AG10803 (cell line): ENCODE data around the gene LRRC40.

Experiments used
- DNase-seq: peaks from one replicate; pipeline ENCODE4 v3.0.0; 2010; ENCODE audit warnings: low read depth
- H3K4me3 ChIP-seq: 2 replicates; pipeline ENCODE4 v1.5.1; 2011; ENCODE audit warnings: mild to moderate bottlenecking, low read length, control low read depth
- TF ChIP-seq, protein P1 (sequence below): conservative IDR thresholded peaks from 2 replicates; pipeline ENCODE4 v1.5.1; 2011; ENCODE audit warnings: mild to moderate bottlenecking, low read length, control low read depth, inconsistent platforms

LRRC40 gene

DNA sequence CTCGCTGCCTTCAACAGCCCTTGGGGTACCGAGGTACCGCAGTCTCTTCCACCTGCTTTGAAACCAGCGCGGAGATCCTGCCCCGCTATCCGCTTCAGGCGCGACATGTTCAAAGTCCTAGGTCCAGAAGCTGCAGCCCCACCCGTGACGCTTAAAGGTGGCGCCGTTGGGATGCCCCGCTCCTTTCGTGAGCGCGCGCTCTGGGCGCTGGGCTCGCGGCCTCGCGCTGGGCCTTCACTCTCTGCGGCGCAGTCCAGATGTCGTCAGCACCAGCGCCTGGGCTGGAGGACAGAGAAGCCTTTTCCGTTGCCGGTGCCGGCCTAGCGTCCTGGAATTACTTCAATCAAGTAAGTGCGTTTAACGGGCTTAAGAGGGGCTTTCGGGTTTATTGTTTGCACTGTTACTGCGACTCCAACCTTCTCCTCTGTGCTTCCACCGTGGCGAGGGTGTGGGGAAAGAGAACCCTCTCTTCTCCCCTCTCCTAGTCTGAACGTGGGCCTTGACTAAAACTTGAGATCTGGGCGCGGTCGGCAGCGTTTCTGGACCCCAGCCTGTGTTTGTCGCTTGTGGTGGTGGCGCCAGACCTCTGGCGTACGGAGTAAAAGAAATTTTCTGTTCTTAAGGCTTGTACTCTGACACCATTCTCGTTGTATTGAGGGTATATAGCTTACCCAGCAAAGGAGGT, at the start of gene LRRC40:
TSS of gene LRRC40 (minus strand) at position 146 of the 685 bp plus-strand sequence. CDS start at position 107, 39 bp downstream.
- TF ChIP-seq, protein P1, sequence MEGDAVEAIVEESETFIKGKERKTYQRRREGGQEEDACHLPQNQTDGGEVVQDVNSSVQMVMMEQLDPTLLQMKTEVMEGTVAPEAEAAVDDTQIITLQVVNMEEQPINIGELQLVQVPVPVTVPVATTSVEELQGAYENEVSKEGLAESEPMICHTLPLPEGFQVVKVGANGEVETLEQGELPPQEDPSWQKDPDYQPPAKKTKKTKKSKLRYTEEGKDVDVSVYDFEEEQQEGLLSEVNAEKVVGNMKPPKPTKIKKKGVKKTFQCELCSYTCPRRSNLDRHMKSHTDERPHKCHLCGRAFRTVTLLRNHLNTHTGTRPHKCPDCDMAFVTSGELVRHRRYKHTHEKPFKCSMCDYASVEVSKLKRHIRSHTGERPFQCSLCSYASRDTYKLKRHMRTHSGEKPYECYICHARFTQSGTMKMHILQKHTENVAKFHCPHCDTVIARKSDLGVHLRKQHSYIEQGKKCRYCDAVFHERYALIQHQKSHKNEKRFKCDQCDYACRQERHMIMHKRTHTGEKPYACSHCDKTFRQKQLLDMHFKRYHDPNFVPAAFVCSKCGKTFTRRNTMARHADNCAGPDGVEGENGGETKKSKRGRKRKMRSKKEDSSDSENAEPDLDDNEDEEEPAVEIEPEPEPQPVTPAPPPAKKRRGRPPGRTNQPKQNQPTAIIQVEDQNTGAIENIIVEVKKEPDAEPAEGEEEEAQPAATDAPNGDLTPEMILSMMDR: no peak; the same call in 1 of the 2 replicates
- peak within 1 kb of the TSS; percentile 82 for H3K4me3 ChIP-seq
- peak; percentile 92 for DNase-seq

DNA sequence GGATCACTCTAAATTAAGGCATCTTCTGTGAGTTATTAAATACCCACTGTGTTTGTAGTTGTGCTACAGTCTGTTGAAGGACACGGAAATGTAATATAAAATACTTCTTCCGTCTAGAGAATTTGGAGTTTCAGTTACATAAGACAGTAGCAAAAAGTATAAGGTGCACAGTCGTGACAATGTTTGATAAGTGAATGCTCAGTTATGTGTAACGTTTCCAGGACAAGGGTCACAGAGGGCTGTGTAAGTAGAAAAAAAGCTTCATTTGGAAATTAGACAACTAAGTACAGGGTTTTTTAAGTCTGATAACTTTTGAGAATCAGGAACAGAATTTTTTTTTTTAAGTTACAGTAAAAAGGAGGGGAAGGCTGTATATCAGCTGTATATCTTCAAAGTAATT, 43.4 kb upstream of the LRRC40 start:
- TF ChIP-seq, protein P1: no peak
- H3K4me3 ChIP-seq: no peak overlapping the region
- no peak for DNase-seq

DNA sequence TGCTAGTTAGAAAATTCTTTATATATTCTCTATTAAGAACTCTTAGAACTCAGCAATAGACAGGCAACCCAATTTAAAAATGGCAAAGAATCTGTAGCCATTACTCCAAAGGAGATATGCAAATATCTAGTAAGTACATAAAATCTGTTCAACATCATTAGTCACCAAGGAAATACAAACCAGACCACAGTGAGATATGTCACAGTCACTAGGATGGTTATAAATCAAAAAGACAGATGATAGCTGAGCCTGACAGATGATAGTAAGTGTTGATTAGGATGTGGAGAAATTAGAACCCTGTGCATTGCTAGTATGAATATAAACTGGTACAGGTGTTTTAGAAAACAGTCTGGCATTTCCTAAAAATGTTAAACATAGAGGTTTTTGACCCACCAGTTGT, 42.4 kb upstream of the LRRC40 start:
- no peak overlapping the region for H3K4me3 ChIP-seq
- TF ChIP-seq, protein P1: no peak
- DNase-seq: no peak

DNA sequence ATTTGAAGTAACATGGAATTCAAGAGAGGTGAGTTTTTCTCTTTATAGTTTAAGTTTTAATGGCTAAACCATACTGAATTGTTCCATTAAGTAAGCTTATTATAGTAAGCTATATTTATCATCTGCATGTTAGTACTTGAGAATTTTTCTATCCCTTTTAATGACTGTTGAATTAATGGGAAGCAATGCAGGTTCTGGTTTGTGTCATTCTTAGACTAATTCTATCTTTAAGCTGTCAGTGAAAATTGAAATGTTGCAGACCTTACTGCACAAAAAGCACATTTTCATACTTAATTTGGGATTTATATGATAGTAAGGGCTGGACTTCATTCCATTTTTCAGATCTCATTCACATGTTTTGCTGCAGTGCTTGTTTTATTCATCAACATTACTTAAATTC, 41.7 kb upstream of the LRRC40 start:
- no peak overlapping the region for H3K4me3 ChIP-seq
- no peak for DNase-seq
- TF ChIP-seq, protein P1: no peak

DNA sequence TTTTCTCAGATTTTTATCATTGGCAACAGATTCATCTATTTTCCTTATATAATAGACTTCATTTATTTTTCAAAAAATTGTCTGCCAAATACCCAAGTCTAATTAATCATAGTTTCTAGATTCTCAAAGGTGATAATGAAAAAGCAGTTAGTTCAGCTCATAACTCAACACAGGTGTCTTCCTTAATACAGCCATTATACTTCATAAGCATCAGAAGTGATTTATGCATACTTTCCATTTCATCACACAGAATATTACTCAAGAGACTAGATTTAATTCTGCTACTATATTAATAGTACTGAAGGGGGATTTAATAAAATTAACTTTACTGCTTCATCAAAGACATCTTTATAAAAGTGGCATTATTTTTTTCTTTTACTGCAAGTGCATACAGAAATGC, 34.6 kb upstream of the LRRC40 start:
- no peak for DNase-seq
- TF ChIP-seq, protein P1: no peak
- no peak overlapping the region for H3K4me3 ChIP-seq

DNA sequence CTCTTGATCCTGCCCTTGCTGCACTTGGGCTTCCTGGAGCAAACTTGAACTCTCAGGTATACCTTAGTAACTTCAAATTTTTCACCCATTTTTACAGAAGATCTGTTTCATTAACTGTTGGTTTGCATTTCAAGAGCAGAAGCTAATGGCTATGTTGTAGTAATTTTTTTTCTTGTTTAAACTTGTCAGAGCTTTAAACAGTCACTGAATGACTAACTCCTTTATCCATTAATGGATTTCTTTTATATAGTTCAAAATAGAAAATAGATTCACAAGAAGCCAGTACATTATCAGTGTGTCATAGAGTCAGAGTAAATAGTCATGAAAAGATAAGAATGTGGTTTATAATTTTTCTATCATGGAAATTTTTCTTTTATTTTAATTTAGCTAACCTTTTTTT, 29.4 kb upstream of the LRRC40 start:
- DNase-seq: no peak
- TF ChIP-seq, protein P1: no peak
- H3K4me3 ChIP-seq: no peak overlapping the region

DNA sequence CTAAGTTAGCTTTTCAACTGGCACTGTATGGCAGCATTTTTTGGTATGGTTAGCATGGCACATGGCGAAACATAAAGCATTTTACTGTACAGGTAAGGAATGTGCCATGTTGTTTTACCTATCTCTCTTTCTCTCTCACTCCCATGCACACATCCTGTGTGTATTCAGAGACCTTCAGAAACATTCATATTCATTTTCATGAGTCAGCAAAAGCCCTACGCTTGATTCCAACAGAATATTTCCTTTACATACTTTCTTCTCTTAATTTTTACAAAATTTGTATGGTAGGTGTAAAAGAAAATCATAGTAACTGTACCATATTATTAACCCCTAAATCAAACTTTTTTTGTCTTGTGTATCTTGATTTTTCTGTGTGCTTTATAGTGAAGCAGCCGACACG, 26.1 kb upstream of the LRRC40 start:
- no peak overlapping the region for H3K4me3 ChIP-seq
- TF ChIP-seq, protein P1: no peak
- no peak for DNase-seq
